HuH-7 (cell line): ENCODE data around the gene MTRR.
A peak's percentile ranks its signal among the peaks of the same experiment; 100 is the strongest.

ENCODE experiments used
- DNase-seq: peaks from one replicate; pipeline ENCODE4 v3.0.0; 2011; ENCODE audit warnings: low spot score

The MTRR gene

GRCh38 chr5:7868773-7869473 is at the start of gene MTRR, which contains the start of gene FASTKD3:
TSS of gene MTRR (plus strand) at chr5:7869148. CDS start at chr5:7870795, 1,647 bp downstream.
TSS of gene FASTKD3 (minus strand) at chr5:7869031. CDS start at chr5:7868083, 948 bp downstream.
- peak; percentile 85 for DNase-seq

GRCh38 chr5:7822449-7822848 is 46.5 kb upstream of the MTRR start:
- no peak for DNase-seq

- no peak for DNase-seq
These were observed 45.4 kb upstream of the MTRR start for GRCh38 chr5:7823594-7823993.

- DNase-seq: no peak
These were observed 44.0 kb upstream of the MTRR start for GRCh38 chr5:7824995-7825394.

- no peak for DNase-seq
These were observed 43.3 kb upstream of the MTRR start for GRCh38 chr5:7825630-7826029.

- DNase-seq: no peak
These were observed 41.3 kb upstream of the MTRR start for GRCh38 chr5:7827610-7828009.

- no peak for DNase-seq
These were observed 40.7 kb upstream of the MTRR start for GRCh38 chr5:7828269-7828668.

GRCh38 chr5:7834982-7835381 is 34.0 kb upstream of the MTRR start:
- no peak for DNase-seq

- DNase-seq: no peak
These were observed 31.5 kb upstream of the MTRR start for GRCh38 chr5:7837403-7837802.

- DNase-seq: no peak
These were observed 26.4 kb upstream of the MTRR start for GRCh38 chr5:7842531-7842930.

GRCh38 chr5:7844901-7845300 is 24.0 kb upstream of the MTRR start:
- DNase-seq: no peak

- no peak for DNase-seq
These were observed 23.4 kb upstream of the MTRR start for GRCh38 chr5:7845557-7845956.

GRCh38 chr5:7846327-7846726 is 22.6 kb upstream of the MTRR start:
- no peak for DNase-seq

- DNase-seq: no peak
These were observed 20.7 kb upstream of the MTRR start for GRCh38 chr5:7848296-7848695.

GRCh38 chr5:7849681-7850394 is 19.1 kb upstream of the MTRR start:
- DNase-seq: peak; percentile 38

- peak; percentile 69 for DNase-seq
These were observed 18.3 kb upstream of the MTRR start, which contains the start of gene CFAP90 for GRCh38 chr5:7850395-7851239. TSS of gene CFAP90 (minus strand) at chr5:7851133. CDS start at chr5:7851021, 112 bp downstream.

- DNase-seq: no peak
These were observed 17.7 kb upstream of the MTRR start for GRCh38 chr5:7851240-7851592.

- DNase-seq: no peak
These were observed 17.2 kb upstream of the MTRR start for GRCh38 chr5:7851617-7852289.

- DNase-seq: no peak
These were observed 16.4 kb upstream of the MTRR start for GRCh38 chr5:7852542-7852941.

- DNase-seq: no peak
These were observed 16.0 kb upstream of the MTRR start for GRCh38 chr5:7852988-7853387.

- no peak for DNase-seq
These were observed 13.3 kb upstream of the MTRR start for GRCh38 chr5:7855611-7856010.

- DNase-seq: peak; percentile 56
These were observed 12.1 kb upstream of the MTRR start for GRCh38 chr5:7856855-7857254.
